Heart right ventricle (tissue), 16 donors: ENCODE results near the gene LAMA2. TPM values are rescaled to one million over a fixed set of nuclear protein-coding genes. Genes with fewer than 3 reads are reported as not detected.

Source experiments
- ATAC-seq, 8 donors: fragments of 200-7000 bp; cut with Tn5 transposase; one replicate each; pipeline ENCODE4 v1.9.1; 2020; ENCODE audit warnings: mild to moderate bottlenecking in 8 of 8, moderate library complexity in 8 of 8, moderate number of reproducible peaks in 1 of 8
- DNase-seq, 2 donors: peaks; one replicate each; pipeline ENCODE4 v3.0.0-alpha.2; 2020
- H3K27ac ChIP-seq, 10 donors: fragments of 200-600 bp; sonication (generic) in 2 of 10; one replicate each; pipeline versions ENCODE4 v1.5.0 to v1.8.0; 2020 to 2022; ENCODE audit warnings: mild to moderate bottlenecking in 3 of 10
- H3K27me3 ChIP-seq, 7 donors: fragments of 200-600 bp; one replicate each; pipeline ENCODE4 v1.8.0; 2021 to 2022; ENCODE audit warnings: mild to moderate bottlenecking in 2 of 7
- H3K36me3 ChIP-seq, 9 donors: fragments of 200-600 bp; sonication (generic) in 1 of 9; one replicate each; pipeline versions ENCODE4 v1.5.0 to v1.8.0; 2020 to 2022; ENCODE audit warnings: mild to moderate bottlenecking in 2 of 9
- H3K4me1 ChIP-seq, 9 donors: fragments of 200-600 bp; sonication (generic) in 1 of 9; one replicate each; pipeline versions ENCODE4 v1.5.0 to v1.8.0; 2020 to 2022; ENCODE audit warnings: mild to moderate bottlenecking in 4 of 9
- H3K4me3 ChIP-seq, 10 donors: fragments of 200-600 bp; sonication (generic) in 2 of 10; one replicate each; pipeline versions ENCODE4 v1.5.0 to v1.8.0; 2020 to 2022; ENCODE audit warnings: mild to moderate bottlenecking in 7 of 10, moderate library complexity in 2 of 10
- H3K9me3 ChIP-seq, 11 donors: fragments of 200-600 bp in 10 of 11; sonication (generic) in 2 of 11; one replicate each; pipeline versions ENCODE4 v1.5.0 to v1.8.0; 2013 to 2022; ENCODE audit warnings: mild to moderate bottlenecking in 2 of 11, control low read depth in 1 of 11, moderate library complexity in 1 of 11
- WGBS, 2 donors: extraction: QIAGEN DNeasy Blood & Tissue Kit; methylation state at CpG; one replicate each; pipeline ENCODE4 v1.1.7; 2013; ENCODE audit warnings: inconsistent platforms in 1 of 2; 5-methylcytosine and 5-hydroxymethylcytosine counted together
- intact Hi-C, 10 donors: fragments of 100-400 bp; cut with DNase I; formaldehyde crosslinking; loops; one replicate each; pipeline versions ENCODE4 v1.11.1 to v1.14.2; 2022
- polyA plus RNA-seq, 2 donors: library from polyadenylated mRNA; stranded (reverse); fragments of 200-250 nt; gene quantifications; one replicate each; pipeline ENCODE4 v1.2.3, GENCODE V29; 2013
- total RNA-seq, 10 donors: library from RNA; stranded (reverse); fragmentation: NEBNext Ultra II Directional in 3 of 10; extraction: Animal tissue kit (Norgen Biotek cat#: 25700) in 3 of 10; gene quantifications; one replicate each; pipeline versions ENCODE4 v1.2.1 to v1.2.4, GENCODE V29; 2021 to 2023
- TF ChIP-seq, protein P1 (sequence below), 9 donors: fragments of 200-600 bp; sonication (generic) in 2 of 9; IDR thresholded peaks; one replicate each; pipeline versions ENCODE4 v1.5.0 to v1.8.0; 2021 to 2022; ENCODE audit warnings: antibody characterized with exemption in 9 of 9, mild to moderate bottlenecking in 5 of 9, moderate library complexity in 1 of 9
- donor health status: Arrhythmogenic right ventricular cardiomyopathy.
- donor health status: ischemic (EF 13 %, LVEDD 7.1; RV severe dilation, severe dysfunction).
- donor health status: healthy with polysubstance abuse.
- donor health status: DM: no; HTN: yes; CAD: no.
- donor health status: DM: no; HTN: no; CAD: no.
- donor health status: ischemic (EF 25% LVEDD 6.9; RV normal size, moderate dysfunction).
- donor health status: ischemic (EF 25% LVEDD 5.7; RV mildly dilated, moderate dysfunction).
- donor health status: healthy.
- donor health status: DM: yes; HTN: yes; CAD: no.
- donor health status: Ischemic cardiomyopathy.
- donor health status: ischemic (EF 35%, LVEDD 5.7; RV mildly dilated, moderate dysfunction).
- donor health status: nonischemic (EF 11% LVEDD 7.7; RV severe dilation, severe dysfunction).
- donor health status: DM: yes; HTN: yes; CAD: no.
- donor health status: PGD.
- donor health status: ischemic (EF 29% LVEDD 5.4; RV normal size, mild dysfunction).
- donor health status: nonischemic (EF 23%, LVEDD 6.1; RV moderate dilation, normal function).

LAMA2 gene
- total and polyA plus RNA-seq, 12 donors = 31.1 to 293 (median 223) TPM

DNA sequence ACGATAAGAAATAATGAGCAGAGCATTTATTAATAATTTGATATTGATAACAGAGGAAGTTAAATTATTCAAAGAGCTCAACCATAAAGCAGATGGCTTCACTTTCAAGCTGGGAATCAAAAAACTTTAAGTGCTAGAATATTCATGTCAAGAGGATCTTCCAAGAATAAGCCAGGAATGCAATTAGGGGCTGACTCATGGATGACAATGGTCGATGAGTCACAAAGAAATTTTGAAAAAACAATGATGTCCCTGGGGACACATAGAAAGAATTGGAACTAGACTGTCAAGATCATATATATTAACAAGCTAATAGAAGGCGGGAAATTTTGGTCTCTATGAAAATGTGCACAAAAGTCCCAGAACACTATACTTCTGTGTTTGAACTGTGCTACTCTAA is 304.1 kb downstream of the LAMA2 start:
- H3K27ac ChIP-seq = peak overlapping the region in 1 of 10 donors; percentile 13
- TF ChIP-seq, protein P1, sequence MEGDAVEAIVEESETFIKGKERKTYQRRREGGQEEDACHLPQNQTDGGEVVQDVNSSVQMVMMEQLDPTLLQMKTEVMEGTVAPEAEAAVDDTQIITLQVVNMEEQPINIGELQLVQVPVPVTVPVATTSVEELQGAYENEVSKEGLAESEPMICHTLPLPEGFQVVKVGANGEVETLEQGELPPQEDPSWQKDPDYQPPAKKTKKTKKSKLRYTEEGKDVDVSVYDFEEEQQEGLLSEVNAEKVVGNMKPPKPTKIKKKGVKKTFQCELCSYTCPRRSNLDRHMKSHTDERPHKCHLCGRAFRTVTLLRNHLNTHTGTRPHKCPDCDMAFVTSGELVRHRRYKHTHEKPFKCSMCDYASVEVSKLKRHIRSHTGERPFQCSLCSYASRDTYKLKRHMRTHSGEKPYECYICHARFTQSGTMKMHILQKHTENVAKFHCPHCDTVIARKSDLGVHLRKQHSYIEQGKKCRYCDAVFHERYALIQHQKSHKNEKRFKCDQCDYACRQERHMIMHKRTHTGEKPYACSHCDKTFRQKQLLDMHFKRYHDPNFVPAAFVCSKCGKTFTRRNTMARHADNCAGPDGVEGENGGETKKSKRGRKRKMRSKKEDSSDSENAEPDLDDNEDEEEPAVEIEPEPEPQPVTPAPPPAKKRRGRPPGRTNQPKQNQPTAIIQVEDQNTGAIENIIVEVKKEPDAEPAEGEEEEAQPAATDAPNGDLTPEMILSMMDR (IDR thresholded peaks at IDR 0.05) = no peak
- peaks cover 0 to 40% (median 0%) of the 10 kb centered on the region in 9 donors for H3K36me3 ChIP-seq
- WGBS, 2 donors = 79 to 82% methylated on average over 3 of the region's 3 CpGs
- intact Hi-C loops = no loop called here
- no peaks in the 10 kb centered on the region for H3K9me3 ChIP-seq
- ATAC-seq (peak in 2 of 8 donors; percentile 28 to 53), DNase-seq (no peak)
- H3K4me1 ChIP-seq = peaks cover 0 to 24% (median 13%) of the 10 kb centered on the region in 9 donors
- no peaks in the 10 kb centered on the region for H3K27me3 ChIP-seq
- no peak overlapping the region for H3K4me3 ChIP-seq

DNA sequence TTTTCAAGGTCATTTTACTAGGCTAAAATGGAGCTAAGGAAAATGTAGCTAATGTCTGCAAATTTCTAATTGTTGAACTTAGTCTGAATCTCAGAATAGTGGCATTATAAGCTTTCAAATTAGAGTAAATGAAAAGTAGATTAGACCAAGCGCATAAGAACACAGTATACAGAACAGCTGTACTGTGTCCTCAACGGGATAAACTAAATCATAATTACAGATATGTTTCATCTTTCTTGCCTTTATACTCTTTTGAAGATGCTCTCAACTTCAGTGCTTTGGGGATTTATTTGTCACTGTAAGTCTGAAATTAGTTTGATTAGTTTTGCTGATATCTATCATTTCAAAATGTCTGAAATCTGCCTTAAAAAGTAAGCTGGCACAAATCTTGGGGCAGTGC is 305.4 kb downstream of the LAMA2 start:
- H3K27me3 ChIP-seq = no peaks in the 10 kb centered on the region
- TF ChIP-seq, protein P1 (IDR thresholded peaks at IDR 0.05) = no peak
- H3K27ac ChIP-seq = no peak overlapping the region
- 86 to 90% methylated on average over 2 of the region's 2 CpGs for WGBS, 2 donors
- H3K9me3 ChIP-seq = no peaks in the 10 kb centered on the region
- peaks cover 0 to 21% (median 13%) of the 10 kb centered on the region in 9 donors for H3K4me1 ChIP-seq
- intact Hi-C loops = no loop called here
- H3K4me3 ChIP-seq = no peak overlapping the region
- DNase-seq = no peak
- peaks cover 0 to 52% (median 7%) of the 10 kb centered on the region in 9 donors for H3K36me3 ChIP-seq
- no peak for ATAC-seq

DNA sequence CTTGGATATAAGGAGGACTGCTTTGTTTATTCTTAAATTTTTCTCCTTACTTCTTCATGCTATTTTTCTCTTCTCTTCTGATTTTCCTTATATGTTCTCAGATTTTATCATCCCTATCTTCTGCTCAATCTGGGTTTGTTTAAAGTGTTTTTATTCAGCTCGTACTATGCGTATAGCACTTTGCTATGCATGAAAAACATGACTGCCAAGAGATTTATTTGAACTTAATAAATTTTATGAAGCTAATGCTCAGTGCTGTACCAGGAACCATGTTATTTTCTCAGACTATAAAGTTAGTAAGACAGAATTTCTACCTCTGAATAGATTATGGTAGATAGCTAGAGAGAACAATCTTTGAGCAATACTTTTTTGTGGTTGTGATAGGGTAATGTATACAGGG is 305.9 kb downstream of the LAMA2 start:
- DNase-seq (no peak), ATAC-seq (no peak)
- Histone ChIP-seq H3K4me3 (no peak overlapping the region), H3K4me1 (peaks cover 0 to 17% (median 13%) of the 10 kb centered on the region in 9 donors), H3K36me3 (peaks cover 0 to 52% (median 11%) of the 10 kb centered on the region in 9 donors), H3K27ac (peak overlapping the region in 1 of 10 donors; percentile 27), H3K9me3 (no peaks in the 10 kb centered on the region), H3K27me3 (no peaks in the 10 kb centered on the region)
- 91 to 93% methylated on average over 2 of the region's 2 CpGs for WGBS, 2 donors
- intact Hi-C loops = no loop called here
- TF ChIP-seq, protein P1 (IDR thresholded peaks at IDR 0.05) = no peak

DNA sequence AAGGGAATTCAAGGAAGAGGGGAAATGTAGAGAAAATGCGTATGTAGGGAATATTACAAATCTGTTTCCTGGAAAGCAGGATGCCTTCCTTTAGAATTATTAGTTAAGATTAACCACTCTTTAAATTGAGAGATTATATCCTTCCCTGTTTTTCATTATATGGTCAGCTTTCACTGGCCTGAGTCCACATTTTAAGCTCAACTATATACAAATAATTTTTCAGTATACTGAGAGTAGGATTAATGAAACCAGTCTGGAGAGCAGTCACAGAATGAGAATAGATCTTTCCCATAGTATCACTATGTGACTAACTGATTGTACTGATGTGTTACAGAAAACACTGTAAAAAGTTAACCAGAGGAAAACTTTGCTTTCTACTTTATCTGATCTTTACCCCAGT is 306.3 kb downstream of the LAMA2 start:
- no peaks in the 10 kb centered on the region for H3K27me3 ChIP-seq
- H3K4me3 ChIP-seq = no peak overlapping the region
- DNase-seq (no peak), ATAC-seq (no peak)
- H3K36me3 ChIP-seq = peaks cover 0 to 52% (median 11%) of the 10 kb centered on the region in 9 donors
- H3K9me3 ChIP-seq = no peaks in the 10 kb centered on the region
- 91 to 95% methylated on average over 1 of the region's 1 CpG for WGBS, 2 donors
- H3K27ac ChIP-seq = no peak overlapping the region
- peaks cover 0 to 17% (median 13%) of the 10 kb centered on the region in 9 donors for H3K4me1 ChIP-seq
- TF ChIP-seq, protein P1 (IDR thresholded peaks at IDR 0.05) = no peak
- intact Hi-C loops = no loop called here
